ENCODE data around the gene MSMB. TPM values are rescaled to one million over a fixed set of nuclear protein-coding genes. Genes with fewer than 3 reads are reported as not detected.
A peak's percentile ranks its signal among the peaks of the same experiment; 100 is the strongest.

Gene MSMB
- total and polyA plus RNA-seq, 2 of the 8 experiments (the other 6 are each of a cell fraction or from before 2014, with no cell fraction given): not detected

DNA sequence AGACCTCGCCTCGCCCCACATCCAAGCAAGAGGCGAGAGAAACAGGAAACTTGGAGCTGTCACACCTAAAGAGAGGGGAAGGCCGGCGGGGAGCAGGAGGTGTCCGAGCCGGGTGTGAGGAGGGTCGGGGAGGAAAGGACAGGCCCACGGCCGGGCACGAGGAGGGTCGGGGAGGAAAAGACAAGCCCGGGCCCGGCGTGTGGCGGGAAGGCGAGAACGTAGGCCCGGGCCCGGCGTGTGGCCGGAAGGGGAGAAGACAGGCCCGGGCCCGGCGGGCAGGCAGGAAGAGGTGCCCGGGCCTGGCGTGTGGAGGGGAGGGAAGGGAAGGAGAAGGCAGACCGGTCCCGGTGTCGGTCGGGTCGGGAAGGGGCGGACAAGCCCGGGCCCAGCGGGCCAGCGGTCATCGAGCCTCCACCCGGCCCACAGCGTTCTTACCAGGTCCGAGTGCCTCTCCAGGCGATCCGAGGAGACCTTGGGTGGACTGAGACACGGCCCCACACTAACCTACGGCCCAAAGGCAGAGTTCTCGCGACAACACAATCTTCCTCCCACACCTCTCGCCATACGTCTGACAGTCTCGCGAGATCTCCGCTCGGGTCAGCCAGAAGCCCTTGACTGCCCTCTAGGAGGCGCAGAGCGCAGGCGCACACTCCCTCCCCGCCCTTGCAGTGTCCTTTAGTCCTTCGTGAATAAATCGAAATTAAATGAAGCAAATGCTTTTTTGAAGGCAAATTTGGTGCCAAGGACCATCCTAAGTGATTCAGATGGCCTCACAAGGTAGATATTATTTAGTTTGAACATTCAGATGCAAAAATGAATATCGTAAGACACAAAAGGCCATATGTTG is 15.8 kb downstream of the MSMB start, which contains the start of gene NCOA4 (continued):
- no peak for TF ChIP-seq ZNF274 (IDR thresholded peaks at IDR 0.05; ENCODE audit: borderline replicate concordance, extremely low read depth, low read length)
- TF ChIP-seq, protein P1, sequence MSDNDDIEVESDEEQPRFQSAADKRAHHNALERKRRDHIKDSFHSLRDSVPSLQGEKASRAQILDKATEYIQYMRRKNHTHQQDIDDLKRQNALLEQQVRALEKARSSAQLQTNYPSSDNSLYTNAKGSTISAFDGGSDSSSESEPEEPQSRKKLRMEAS (IDR thresholded peaks at IDR 0.05): peak; percentile 38; the same call in 1 of the 2 replicates
- no peak for TF ChIP-seq POU5F1 (IDR thresholded peaks at IDR 0.05; ENCODE audit: low read depth, low read length)
- no peak for TF ChIP-seq BACH1 (IDR thresholded peaks at IDR 0.05; ENCODE audit: low read length)
- peak; percentile 75 for TF ChIP-seq TAF1 (IDR thresholded peaks at IDR 0.05; ENCODE audit: low read depth, low read length)
- no peak for TF ChIP-seq TCF12 (IDR thresholded peaks at IDR 0.05; ENCODE audit: low read depth, low read length)
- no peak for TF ChIP-seq NANOG (IDR thresholded peaks at IDR 0.05; ENCODE audit: insufficient read depth, low read depth, low read length, poor library complexity, severe bottlenecking)
- TF ChIP-seq CHD2 (IDR thresholded peaks at IDR 0.05; ENCODE audit: low read length): peak; percentile 99
- TF ChIP-seq CBX8 (IDR thresholded peaks at IDR 0.05; ENCODE audit: borderline replicate concordance, low read depth, low read length): no peak
- TF ChIP-seq BRCA1 (IDR thresholded peaks at IDR 0.05; ENCODE audit: low read depth, low read length): peak; percentile 98
- no peak for TF ChIP-seq GTF2F1 (IDR thresholded peaks at IDR 0.05; ENCODE audit: borderline replicate concordance, low read depth, low read length)
- no peak for TF ChIP-seq CEBPB (IDR thresholded peaks at IDR 0.05; ENCODE audit: low read depth, low read length)
- peak; percentile 39 to 53; a peak in 3 of 4 replicates for TF ChIP-seq RAD21 (IDR thresholded peaks at IDR 0.05 in 1 of 2, conservative IDR thresholded peaks at IDR 0.05 in 1 of 2; ENCODE audit: low read depth in 2 of 2, low read length in 2 of 2)
- no peak for TF ChIP-seq KDM5A (IDR thresholded peaks at IDR 0.05; ENCODE audit: low read length)
- no peak for TF ChIP-seq CREB1 (IDR thresholded peaks at IDR 0.05)
- TF ChIP-seq TEAD4 (IDR thresholded peaks at IDR 0.05; ENCODE audit: low read depth, low read length): no peak
- no peak for TF ChIP-seq KDM1A (IDR thresholded peaks at IDR 0.05; ENCODE audit: borderline replicate concordance, low read length)
- TF ChIP-seq, protein P2, sequence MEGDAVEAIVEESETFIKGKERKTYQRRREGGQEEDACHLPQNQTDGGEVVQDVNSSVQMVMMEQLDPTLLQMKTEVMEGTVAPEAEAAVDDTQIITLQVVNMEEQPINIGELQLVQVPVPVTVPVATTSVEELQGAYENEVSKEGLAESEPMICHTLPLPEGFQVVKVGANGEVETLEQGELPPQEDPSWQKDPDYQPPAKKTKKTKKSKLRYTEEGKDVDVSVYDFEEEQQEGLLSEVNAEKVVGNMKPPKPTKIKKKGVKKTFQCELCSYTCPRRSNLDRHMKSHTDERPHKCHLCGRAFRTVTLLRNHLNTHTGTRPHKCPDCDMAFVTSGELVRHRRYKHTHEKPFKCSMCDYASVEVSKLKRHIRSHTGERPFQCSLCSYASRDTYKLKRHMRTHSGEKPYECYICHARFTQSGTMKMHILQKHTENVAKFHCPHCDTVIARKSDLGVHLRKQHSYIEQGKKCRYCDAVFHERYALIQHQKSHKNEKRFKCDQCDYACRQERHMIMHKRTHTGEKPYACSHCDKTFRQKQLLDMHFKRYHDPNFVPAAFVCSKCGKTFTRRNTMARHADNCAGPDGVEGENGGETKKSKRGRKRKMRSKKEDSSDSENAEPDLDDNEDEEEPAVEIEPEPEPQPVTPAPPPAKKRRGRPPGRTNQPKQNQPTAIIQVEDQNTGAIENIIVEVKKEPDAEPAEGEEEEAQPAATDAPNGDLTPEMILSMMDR (IDR thresholded peaks at IDR 0.05; ENCODE audit: control extremely low read depth in 1 of 3, insufficient read depth in 1 of 3, low read depth in 1 of 3, low read length in 3 of 3): peak; percentile 58 to 90 (median 78)
- no peak for TF ChIP-seq SIX5 (IDR thresholded peaks at IDR 0.05; ENCODE audit: low read depth, low read length)
- TF ChIP-seq NRF1 (IDR thresholded peaks at IDR 0.05; ENCODE audit: low read depth, low read length): peak; percentile 37; the same call in 1 of the 2 replicates
- TF ChIP-seq RNF2 (IDR thresholded peaks at IDR 0.05; ENCODE audit: borderline replicate concordance, low read depth, low read length, missing control alignments, poor library complexity, severe bottlenecking): no peak
- no peak for TF ChIP-seq CHD1 (IDR thresholded peaks at IDR 0.05; ENCODE audit: low read depth, low read length)

All from H1 (cell line).